Subcutaneous adipose tissue (tissue), 4 donors: Measurements from ENCODE around the gene CHID1. TPM values are rescaled to one million over a fixed set of nuclear protein-coding genes. Genes with fewer than 3 reads are reported as not detected.

Experiments used
- total RNA-seq, 4 donors: library from RNA; depleted of rRNA; stranded (reverse); fragments of >200 nt; gene quantifications; one replicate each; pipeline ENCODE4 v1.1.0, GENCODE V29; 2016
- TF ChIP-seq, protein P1 (sequence below): fragments of 450-650 bp; IDR thresholded peaks from one replicate; pipeline ENCODE4 v1.5.1; 2016; ENCODE audit warnings: low read depth, mild to moderate bottlenecking, control low read depth, antibody characterized with exemption, moderate library complexity

CHID1 gene
- total RNA-seq, 4 donors from 2014 or later, result 28.4 to 107 (median 76.0) TPM

DNA sequence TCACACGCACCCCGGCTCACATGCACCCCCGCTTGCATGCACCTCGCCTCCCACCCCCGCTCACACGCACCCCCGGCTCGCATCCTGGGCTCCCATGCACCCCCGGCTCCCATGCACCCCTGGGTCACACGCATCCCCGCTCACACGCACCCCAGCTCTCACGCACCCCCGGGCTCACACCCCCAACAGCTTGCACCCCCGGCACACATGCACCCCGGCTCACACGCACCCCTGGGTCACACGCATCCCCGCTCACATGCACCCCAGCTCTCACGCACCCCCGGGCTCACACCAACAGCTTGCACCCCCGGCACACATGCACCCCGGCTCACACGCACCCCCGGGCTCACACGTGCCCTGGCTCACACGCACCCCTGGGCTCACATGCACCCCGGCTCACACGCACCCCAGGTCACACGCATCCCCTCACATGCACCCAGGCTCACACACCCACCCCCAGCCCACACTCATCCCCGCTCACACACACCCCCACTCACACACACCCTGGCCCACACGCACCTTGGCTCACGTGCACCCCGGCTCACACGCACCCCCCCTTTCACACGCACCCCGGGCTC is 51.8 kb downstream of the CHID1 start:
- TF ChIP-seq, protein P1, sequence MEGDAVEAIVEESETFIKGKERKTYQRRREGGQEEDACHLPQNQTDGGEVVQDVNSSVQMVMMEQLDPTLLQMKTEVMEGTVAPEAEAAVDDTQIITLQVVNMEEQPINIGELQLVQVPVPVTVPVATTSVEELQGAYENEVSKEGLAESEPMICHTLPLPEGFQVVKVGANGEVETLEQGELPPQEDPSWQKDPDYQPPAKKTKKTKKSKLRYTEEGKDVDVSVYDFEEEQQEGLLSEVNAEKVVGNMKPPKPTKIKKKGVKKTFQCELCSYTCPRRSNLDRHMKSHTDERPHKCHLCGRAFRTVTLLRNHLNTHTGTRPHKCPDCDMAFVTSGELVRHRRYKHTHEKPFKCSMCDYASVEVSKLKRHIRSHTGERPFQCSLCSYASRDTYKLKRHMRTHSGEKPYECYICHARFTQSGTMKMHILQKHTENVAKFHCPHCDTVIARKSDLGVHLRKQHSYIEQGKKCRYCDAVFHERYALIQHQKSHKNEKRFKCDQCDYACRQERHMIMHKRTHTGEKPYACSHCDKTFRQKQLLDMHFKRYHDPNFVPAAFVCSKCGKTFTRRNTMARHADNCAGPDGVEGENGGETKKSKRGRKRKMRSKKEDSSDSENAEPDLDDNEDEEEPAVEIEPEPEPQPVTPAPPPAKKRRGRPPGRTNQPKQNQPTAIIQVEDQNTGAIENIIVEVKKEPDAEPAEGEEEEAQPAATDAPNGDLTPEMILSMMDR, result no peak

- TF ChIP-seq, protein P1, result no peak
These were observed 52.4 kb downstream of the CHID1 start for GRCh38 chr11:858053-858761.

- TF ChIP-seq, protein P1, result no peak
These were observed 54.2 kb downstream of the CHID1 start for GRCh38 chr11:856397-856796.

DNA sequence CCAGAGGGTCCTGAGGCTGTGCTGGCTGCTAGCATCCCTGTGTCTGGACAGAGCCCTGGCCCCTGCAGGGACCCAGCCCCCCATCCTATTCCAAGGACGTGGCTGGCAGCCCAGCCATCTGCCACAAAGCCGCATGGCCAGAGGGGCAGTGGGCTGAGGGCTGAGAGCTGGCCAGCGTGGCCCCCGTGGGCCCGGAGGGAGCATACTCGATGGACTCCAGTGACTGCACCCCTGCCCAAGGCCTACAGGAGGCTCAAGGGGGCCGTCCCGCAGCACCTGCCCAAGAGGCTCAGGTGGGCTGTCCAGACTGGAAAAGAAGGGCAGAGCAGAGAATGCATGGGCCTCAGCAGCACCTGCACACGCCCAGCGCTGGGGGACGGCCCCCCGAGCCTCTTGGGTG is 54.8 kb downstream of the CHID1 start:
- TF ChIP-seq, protein P1, result no peak

GRCh38 chr11:855330-855674 is 55.3 kb downstream of the CHID1 start:
- TF ChIP-seq, protein P1, result no peak

DNA sequence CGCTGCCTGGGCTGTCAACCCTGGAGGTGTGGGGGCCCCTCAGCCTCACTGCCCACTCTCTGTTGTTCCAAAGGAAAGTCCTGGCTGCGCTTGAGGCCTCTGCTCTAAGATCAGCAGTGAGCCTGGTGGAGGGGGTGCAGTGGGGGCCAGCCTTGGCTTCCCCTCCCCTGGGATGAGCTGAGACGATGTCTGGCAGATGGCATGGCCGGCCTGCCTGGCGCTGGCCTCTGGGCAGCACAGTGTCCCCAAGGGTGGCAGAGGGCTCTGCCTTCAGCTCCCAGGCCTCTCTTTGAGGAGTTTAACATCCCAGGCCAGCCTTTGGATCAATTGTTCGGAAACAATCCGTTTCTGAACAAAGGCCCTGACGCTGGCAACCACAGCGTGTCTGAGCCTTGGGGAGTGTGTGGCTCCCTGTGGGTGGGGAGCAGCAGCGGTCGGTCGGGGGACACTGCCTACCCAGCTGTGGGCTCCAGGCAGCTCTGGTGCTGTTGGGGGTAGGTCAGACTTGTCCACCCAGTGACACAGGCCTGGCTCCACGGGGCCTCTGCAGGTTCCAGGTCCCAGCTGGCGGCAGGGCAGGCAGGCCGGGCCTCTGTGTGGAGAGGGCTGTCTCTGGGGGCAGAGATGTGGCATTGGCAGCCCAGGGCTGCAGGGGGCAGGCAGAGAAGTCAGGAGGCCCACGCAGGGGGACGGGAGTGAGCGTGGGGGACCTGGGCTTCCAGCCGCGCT is 55.8 kb downstream of the CHID1 start:
- TF ChIP-seq, protein P1, result no peak
